Chondrocyte (in vitro differentiated cells): ENCODE measurements around the gene FCGR2B. TPM values are rescaled to one million over a fixed set of nuclear protein-coding genes. Genes with fewer than 3 reads are reported as not detected.
"Not testable (repeated sequence)": the region's sequence is repeated elsewhere in the genome, so short reads cannot be mapped to it uniquely, and the experiment has no call there.

ENCODE experiments used
- DNase-seq: peaks from one replicate; pipeline ENCODE4 v3.0.0; 2021; ENCODE audit warnings: mixed read lengths, low spot score
- H3K27ac Mint-ChIP-seq: one replicate; pipeline ENCODE4 v1.8.0; 2021; ENCODE audit warnings: mild to moderate bottlenecking, moderate library complexity, mixed read lengths; ENCODE audit not compliant: unreplicated experiment
- H3K27me3 Mint-ChIP-seq: 2 replicates; pipeline ENCODE4 v1.8.0; 2021; ENCODE audit warnings: low read depth, mixed read lengths
- H3K36me3 Mint-ChIP-seq: 2 replicates; pipeline ENCODE4 v1.8.0; 2021; ENCODE audit warnings: low read depth, mixed read lengths
- H3K4me1 Mint-ChIP-seq: 2 replicates; pipeline ENCODE4 v1.8.0; 2021; ENCODE audit warnings: low read depth, mild to moderate bottlenecking, mixed read lengths
- H3K4me3 Mint-ChIP-seq: one replicate; pipeline ENCODE4 v1.8.0; 2021; ENCODE audit warnings: mild to moderate bottlenecking, moderate library complexity, mixed read lengths; ENCODE audit not compliant: unreplicated experiment
- H3K9me3 Mint-ChIP-seq: 2 replicates; pipeline ENCODE4 v1.8.0; 2021; ENCODE audit warnings: low read depth, mixed read lengths
- CTCF ChIP-seq: fragments of 200-600 bp; sonication (generic); IDR thresholded peaks from 2 replicates; pipeline ENCODE4 v1.5.0; 2021; ENCODE audit warnings: antibody characterized with exemption, mild to moderate bottlenecking, moderate library complexity
- long read RNA-seq: library from polyadenylated mRNA; stranded (forward); transcript quantifications from one replicate; pipeline ENCODE4 v2.0.0, GENCODE V29; 2021
- total RNA-seq: library from RNA; stranded (reverse); gene quantifications from 3 replicates; pipeline ENCODE4 v1.2.1, GENCODE V29; 2021

Gene FCGR2B
- total RNA-seq, result not detected in 3 replicates
- long read RNA-seq, result 0 reads

- H3K36me3 Mint-ChIP-seq, DNase-seq, H3K4me1 Mint-ChIP-seq, H3K27me3 Mint-ChIP-seq, H3K27ac Mint-ChIP-seq, H3K4me3 Mint-ChIP-seq, H3K9me3 Mint-ChIP-seq: not testable (repeated sequence)
Measured at GRCh38 chr1:161662684-161663339, at the start of gene FCGR2B. FCGR2B (plus strand) TSS chr1:161663143; CDS start chr1:161663242, 99 bp downstream.

- DNase-seq, H3K4me3 Mint-ChIP-seq, H3K36me3 Mint-ChIP-seq, H3K9me3 Mint-ChIP-seq, H3K27ac Mint-ChIP-seq, H3K27me3 Mint-ChIP-seq: not testable (repeated sequence)
- peaks cover 17% of the 10 kb centered on the region for H3K4me1 Mint-ChIP-seq
Measured at GRCh38 chr1:161616417-161616816, 46.5 kb upstream of the FCGR2B start.

GRCh38 chr1:161618517-161618916 lies 44.4 kb upstream of the FCGR2B start:
- not testable (repeated sequence) for H3K4me3 Mint-ChIP-seq, DNase-seq, H3K4me1 Mint-ChIP-seq, H3K27ac Mint-ChIP-seq, H3K27me3 Mint-ChIP-seq, H3K9me3 Mint-ChIP-seq, H3K36me3 Mint-ChIP-seq

- H3K27me3 Mint-ChIP-seq, result peaks cover 18% of the 10 kb centered on the region
- DNase-seq, H3K27ac Mint-ChIP-seq, H3K4me1 Mint-ChIP-seq, H3K36me3 Mint-ChIP-seq, H3K9me3 Mint-ChIP-seq, H3K4me3 Mint-ChIP-seq: not testable (repeated sequence)
Measured at GRCh38 chr1:161620399-161620798, 42.5 kb upstream of the FCGR2B start.

GRCh38 chr1:161621181-161622000 lies 41.6 kb upstream of the FCGR2B start:
- Mint-ChIP-seq H3K4me3 (peak overlapping the region; percentile 88), H3K27me3 (peaks cover 18% of the 10 kb centered on the region), H3K27ac (peak overlapping the region; percentile 82)
- H3K9me3 Mint-ChIP-seq, H3K36me3 Mint-ChIP-seq, DNase-seq, H3K4me1 Mint-ChIP-seq: not testable (repeated sequence)
- peak; percentile 23 for TF ChIP-seq CTCF

- Mint-ChIP-seq H3K4me3 (peak overlapping the region; percentile 88), H3K27me3 (peaks cover 23% of the 10 kb centered on the region)
- H3K36me3 Mint-ChIP-seq, H3K27ac Mint-ChIP-seq, H3K9me3 Mint-ChIP-seq, DNase-seq, H3K4me1 Mint-ChIP-seq: not testable (repeated sequence)
Measured at GRCh38 chr1:161622054-161622453, 40.9 kb upstream of the FCGR2B start.

GRCh38 chr1:161623401-161624051 lies 39.4 kb upstream of the FCGR2B start:
- H3K4me1 Mint-ChIP-seq, H3K36me3 Mint-ChIP-seq, H3K4me3 Mint-ChIP-seq, H3K9me3 Mint-ChIP-seq, DNase-seq, H3K27ac Mint-ChIP-seq: not testable (repeated sequence)
- H3K27me3 Mint-ChIP-seq, result peaks cover 23% of the 10 kb centered on the region

- not testable (repeated sequence) for H3K4me1 Mint-ChIP-seq, DNase-seq, H3K4me3 Mint-ChIP-seq, H3K9me3 Mint-ChIP-seq, H3K27ac Mint-ChIP-seq, H3K36me3 Mint-ChIP-seq
- H3K27me3 Mint-ChIP-seq, result peaks cover 20% of the 10 kb centered on the region
Measured at GRCh38 chr1:161624605-161625004, 38.3 kb upstream of the FCGR2B start.

- H3K4me3 Mint-ChIP-seq, H3K4me1 Mint-ChIP-seq, H3K9me3 Mint-ChIP-seq, H3K27ac Mint-ChIP-seq, H3K36me3 Mint-ChIP-seq, DNase-seq: not testable (repeated sequence)
- peaks cover 20% of the 10 kb centered on the region for H3K27me3 Mint-ChIP-seq
Measured at GRCh38 chr1:161626445-161627146, 36.3 kb upstream of the FCGR2B start.

- not testable (repeated sequence) for H3K9me3 Mint-ChIP-seq, H3K4me3 Mint-ChIP-seq, H3K4me1 Mint-ChIP-seq, DNase-seq, H3K27ac Mint-ChIP-seq, H3K36me3 Mint-ChIP-seq, H3K27me3 Mint-ChIP-seq
Measured at GRCh38 chr1:161630128-161630742, 32.7 kb upstream of the FCGR2B start.
